ENCODE measurements around the gene MON1A.
A peak's percentile ranks its signal among the peaks of the same experiment; 100 is the strongest.

The MON1A gene

GRCh38 chr3:49886922-49887265, 42.7 kb downstream of the MON1A start:
- DNase-seq, result no peak

- no peak for DNase-seq
Observed at GRCh38 chr3:49883998-49884397, 45.6 kb downstream of the MON1A start.

GRCh38 chr3:49882166-49882565, 47.4 kb downstream of the MON1A start:
- DNase-seq, result no peak

- DNase-seq, result no peak
Observed at GRCh38 chr3:49880581-49881315, 48.9 kb downstream of the MON1A start.

GRCh38 chr3:49879721-49880120, 49.9 kb downstream of the MON1A start:
- DNase-seq, result no peak

- no peak for DNase-seq
Observed at GRCh38 chr3:49878686-49879085, 50.9 kb downstream of the MON1A start.

GRCh38 chr3:49877716-49878115, 51.9 kb downstream of the MON1A start:
- no peak for DNase-seq

GRCh38 chr3:49876567-49876966, 53.0 kb downstream of the MON1A start:
- DNase-seq, result no peak

GRCh38 chr3:49873623-49874022, 56.0 kb downstream of the MON1A start:
- DNase-seq, result no peak

GRCh38 chr3:49872801-49873281, 56.8 kb downstream of the MON1A start:
- DNase-seq, result peak; percentile 20

- DNase-seq, result no peak
Observed at GRCh38 chr3:49871531-49872153, 58.0 kb downstream of the MON1A start.

- DNase-seq, result peak; percentile 24
Observed at GRCh38 chr3:49869525-49870126, 60.0 kb downstream of the MON1A start, which contains the start of gene CAMKV. Gene CAMKV, minus strand, starts transcription at chr3:49869906. Its CDS starts 7,518 bp downstream, at chr3:49862388.

GRCh38 chr3:49868862-49869466, 60.6 kb downstream of the MON1A start:
- DNase-seq, result no peak

- no peak for DNase-seq
Observed at GRCh38 chr3:49867871-49868321, 61.7 kb downstream of the MON1A start.

- DNase-seq, result no peak
Observed at GRCh38 chr3:49867400-49867799, 62.2 kb downstream of the MON1A start.

- DNase-seq, result no peak
Observed at GRCh38 chr3:49865198-49865784, 64.3 kb downstream of the MON1A start.

GRCh38 chr3:49864505-49864904, 65.1 kb downstream of the MON1A start:
- no peak for DNase-seq

- no peak for DNase-seq
Observed at GRCh38 chr3:49859576-49860305, 69.9 kb downstream of the MON1A start.

All from stimulated activated naive CD4-positive, alpha-beta T cell treated with Interleukin-2 at 50 U/mL for 16 hours (primary cell).